Ishikawa (cell line): ENCODE results near the gene SCO1.

Experiments used
- CEBPB ChIP-seq: IDR thresholded peaks from 2 replicates; pipeline ENCODE4 v1.6.1; 2012
- EP300 ChIP-seq: IDR thresholded peaks from 2 replicates; pipeline ENCODE4 v1.6.1; 2012; ENCODE audit warnings: borderline replicate concordance
- FOXM1 ChIP-seq: IDR thresholded peaks from 2 replicates; pipeline ENCODE4 v1.6.1; 2012; ENCODE audit warnings: low read depth, borderline replicate concordance
- RAD21 ChIP-seq: IDR thresholded peaks from 2 replicates; pipeline ENCODE4 v1.6.1; 2012; ENCODE audit warnings: low read depth
- REST ChIP-seq: IDR thresholded peaks from 2 replicates; pipeline ENCODE4 v1.6.1; 2012; ENCODE audit warnings: low read depth, mild to moderate bottlenecking

GRCh38 chr17:10726196-10726595 lies 28.9 kb upstream of the SCO1 start:
- TF ChIP-seq EP300 (no peak), CEBPB (no peak), RAD21 (no peak), FOXM1 (no peak), REST (no peak)
